GM06990 (cell line): ENCODE data around the gene CASZ1.

Source experiments
- DNase-seq: peaks from one replicate; pipeline ENCODE4 v3.0.0-alpha.2; 2011; ENCODE audit not compliant: insufficient read length; ENCODE audit errors: extremely low read depth
- H3K27me3 ChIP-seq: replicated peaks from 2 replicates; pipeline ENCODE4 v1.6.0; 2011; ENCODE audit warnings: low read length; ENCODE audit not compliant: control insufficient read depth, insufficient read depth
- H3K36me3 ChIP-seq: 2 replicates; pipeline ENCODE4 v1.5.1; 2011; ENCODE audit warnings: low read length; ENCODE audit not compliant: control insufficient read depth, insufficient read depth
- H3K4me3 ChIP-seq: replicated peaks from 2 replicates; pipeline ENCODE4 v1.5.1; 2011; ENCODE audit warnings: low read depth, mild to moderate bottlenecking, control low read depth, low read length
- TF ChIP-seq, protein P1 (sequence below): IDR thresholded peaks from 2 replicates; pipeline ENCODE4 v1.5.1; 2011; ENCODE audit warnings: low read length, control low read depth, mild to moderate bottlenecking, inconsistent platforms; ENCODE audit not compliant: insufficient read depth, poor library complexity, severe bottlenecking

Gene CASZ1

DNA sequence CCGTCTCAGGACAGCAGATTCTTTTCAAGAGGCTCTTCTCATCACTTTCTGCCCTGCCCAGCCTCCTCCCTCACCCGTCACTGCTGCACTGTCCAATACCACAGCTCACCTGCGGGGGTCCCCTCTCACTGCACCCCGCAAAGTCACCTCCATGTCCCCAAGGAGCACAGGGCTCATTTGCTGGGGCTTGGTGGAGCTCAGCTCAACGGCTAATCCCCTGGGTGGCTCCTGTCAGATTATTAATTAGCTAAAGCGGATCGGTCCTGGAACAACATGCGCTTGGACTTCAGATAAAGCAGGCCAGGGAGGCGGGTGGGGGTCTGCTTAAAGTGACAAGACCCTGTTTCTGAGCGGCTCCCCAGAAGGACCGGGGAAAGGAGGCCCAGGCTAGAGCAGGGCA lies 43.1 kb downstream of the CASZ1 start:
- Histone ChIP-seq H3K27me3 (peaks cover 1% of the 10 kb centered on the region; the same call in 1 of the 2 replicates), H3K4me3 (no peak overlapping the region), H3K36me3 (no peaks in the 10 kb centered on the region)
- DNase-seq = no peak
- TF ChIP-seq, protein P1, sequence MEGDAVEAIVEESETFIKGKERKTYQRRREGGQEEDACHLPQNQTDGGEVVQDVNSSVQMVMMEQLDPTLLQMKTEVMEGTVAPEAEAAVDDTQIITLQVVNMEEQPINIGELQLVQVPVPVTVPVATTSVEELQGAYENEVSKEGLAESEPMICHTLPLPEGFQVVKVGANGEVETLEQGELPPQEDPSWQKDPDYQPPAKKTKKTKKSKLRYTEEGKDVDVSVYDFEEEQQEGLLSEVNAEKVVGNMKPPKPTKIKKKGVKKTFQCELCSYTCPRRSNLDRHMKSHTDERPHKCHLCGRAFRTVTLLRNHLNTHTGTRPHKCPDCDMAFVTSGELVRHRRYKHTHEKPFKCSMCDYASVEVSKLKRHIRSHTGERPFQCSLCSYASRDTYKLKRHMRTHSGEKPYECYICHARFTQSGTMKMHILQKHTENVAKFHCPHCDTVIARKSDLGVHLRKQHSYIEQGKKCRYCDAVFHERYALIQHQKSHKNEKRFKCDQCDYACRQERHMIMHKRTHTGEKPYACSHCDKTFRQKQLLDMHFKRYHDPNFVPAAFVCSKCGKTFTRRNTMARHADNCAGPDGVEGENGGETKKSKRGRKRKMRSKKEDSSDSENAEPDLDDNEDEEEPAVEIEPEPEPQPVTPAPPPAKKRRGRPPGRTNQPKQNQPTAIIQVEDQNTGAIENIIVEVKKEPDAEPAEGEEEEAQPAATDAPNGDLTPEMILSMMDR = no peak

DNA sequence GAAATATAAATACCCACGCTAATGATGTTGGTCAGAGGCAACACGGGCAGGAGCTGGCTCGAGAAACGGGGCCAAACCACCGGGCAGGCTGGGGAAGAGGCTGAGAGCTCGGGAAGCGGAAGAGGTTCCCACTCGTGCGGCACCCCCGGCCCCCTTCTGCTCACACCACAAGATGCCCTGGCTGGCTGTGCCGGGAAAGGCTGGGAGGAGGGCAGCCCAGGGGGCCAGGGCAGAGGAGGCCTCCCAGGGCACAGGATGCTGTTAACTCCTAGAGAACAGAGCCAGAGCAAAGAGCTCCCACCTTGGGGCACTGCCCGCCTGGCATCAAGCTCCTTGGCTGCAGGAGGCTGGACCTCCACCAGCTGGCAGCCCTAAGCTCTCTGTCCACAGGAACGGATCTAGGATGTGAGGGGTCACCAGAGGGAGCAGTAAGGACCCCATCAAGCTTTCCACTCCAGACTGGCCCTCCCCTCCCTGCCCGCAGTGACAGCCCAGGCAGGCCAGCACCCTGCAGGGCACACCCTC lies 44.8 kb downstream of the CASZ1 start:
- TF ChIP-seq, protein P1 = no peak
- Histone ChIP-seq H3K4me3 (no peak overlapping the region), H3K36me3 (no peaks in the 10 kb centered on the region), H3K27me3 (peaks cover 1% of the 10 kb centered on the region; the same call in 1 of the 2 replicates)
- no peak for DNase-seq

DNA sequence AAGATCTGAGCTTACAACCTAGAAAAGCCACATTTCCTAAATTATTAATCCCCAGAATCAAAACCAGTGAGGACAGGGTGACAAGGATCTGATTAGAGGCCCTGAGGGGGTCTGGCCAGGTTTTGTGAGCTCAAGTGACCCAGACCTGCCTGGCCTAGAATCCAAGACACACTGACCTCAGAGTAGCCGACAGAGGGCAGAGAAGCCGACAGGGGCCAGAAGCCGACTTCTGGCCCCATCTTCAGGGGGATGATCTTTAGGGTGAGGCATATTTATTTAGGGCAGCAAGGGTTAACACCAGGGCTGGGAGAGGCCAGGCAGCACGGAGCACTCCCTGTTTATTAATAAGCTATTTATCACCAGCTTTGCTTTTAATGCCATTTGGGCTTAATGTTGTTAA lies 45.3 kb downstream of the CASZ1 start:
- Histone ChIP-seq H3K4me3 (no peak overlapping the region), H3K27me3 (peaks cover 1% of the 10 kb centered on the region; the same call in 1 of the 2 replicates), H3K36me3 (no peaks in the 10 kb centered on the region)
- TF ChIP-seq, protein P1 = no peak
- no peak for DNase-seq

DNA sequence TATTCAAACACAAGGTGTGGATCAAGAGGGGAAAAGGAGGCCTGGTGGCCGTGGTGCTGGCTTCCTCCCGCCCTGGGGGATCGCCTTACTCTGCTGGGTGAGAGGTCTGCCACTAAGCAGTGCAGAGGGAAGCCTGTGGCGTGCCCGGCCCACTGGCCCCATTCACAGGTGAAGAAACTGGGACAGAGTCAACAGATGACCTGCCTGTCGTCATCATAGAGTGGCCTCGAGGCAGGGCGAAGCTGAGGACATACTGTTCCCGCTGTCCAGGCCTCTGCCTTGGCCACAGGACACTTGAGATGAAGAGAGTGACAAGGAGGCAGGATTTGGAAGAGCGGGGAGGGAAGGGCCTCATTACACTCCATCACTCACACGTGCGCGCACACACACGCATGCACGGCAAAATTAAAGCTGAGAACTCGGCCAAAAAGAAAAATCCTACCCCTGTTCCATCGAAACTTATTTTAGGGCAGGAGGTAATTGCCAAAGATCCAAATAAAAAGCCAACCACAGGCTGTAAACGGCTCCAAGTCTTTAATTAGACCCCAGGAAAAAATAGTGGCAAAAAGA lies 50.5 kb downstream of the CASZ1 start:
- Histone ChIP-seq H3K4me3 (no peak overlapping the region), H3K36me3 (no peaks in the 10 kb centered on the region), H3K27me3 (no peaks in the 10 kb centered on the region; the same call in 1 of the 2 replicates)
- TF ChIP-seq, protein P1 = no peak
- DNase-seq = no peak

DNA sequence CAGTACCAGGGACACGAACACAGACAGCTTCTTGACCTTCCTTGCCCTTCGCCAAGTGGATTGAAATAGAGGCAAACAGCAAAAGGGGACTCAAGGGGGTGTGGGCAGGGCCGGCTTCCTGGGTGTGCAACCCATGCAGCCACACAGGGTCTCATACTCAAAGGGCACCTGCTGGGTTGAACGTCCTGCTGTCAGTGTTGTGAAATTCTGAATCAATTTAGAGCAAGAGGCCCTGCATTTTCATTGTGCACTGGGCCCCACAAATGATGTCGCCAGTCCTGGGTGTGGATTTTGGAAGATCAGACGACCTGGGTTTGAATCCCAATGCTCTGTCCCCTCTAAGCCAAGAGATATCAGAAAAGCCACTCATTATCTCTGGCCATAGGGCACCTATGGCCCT lies 51.1 kb downstream of the CASZ1 start:
- TF ChIP-seq, protein P1 = no peak
- Histone ChIP-seq H3K27me3 (no peaks in the 10 kb centered on the region; the same call in 1 of the 2 replicates), H3K4me3 (no peak overlapping the region)

More for the DNA sequence above, 51.1 kb downstream of the CASZ1 start:
- DNase-seq = no peak
- no peaks in the 10 kb centered on the region for H3K36me3 ChIP-seq
